ENCODE data around the gene KIAA1328.
"Not testable (repeated sequence)": the region's sequence is repeated elsewhere in the genome, so short reads cannot be mapped to it uniquely, and the experiment has no call there.

DNA sequence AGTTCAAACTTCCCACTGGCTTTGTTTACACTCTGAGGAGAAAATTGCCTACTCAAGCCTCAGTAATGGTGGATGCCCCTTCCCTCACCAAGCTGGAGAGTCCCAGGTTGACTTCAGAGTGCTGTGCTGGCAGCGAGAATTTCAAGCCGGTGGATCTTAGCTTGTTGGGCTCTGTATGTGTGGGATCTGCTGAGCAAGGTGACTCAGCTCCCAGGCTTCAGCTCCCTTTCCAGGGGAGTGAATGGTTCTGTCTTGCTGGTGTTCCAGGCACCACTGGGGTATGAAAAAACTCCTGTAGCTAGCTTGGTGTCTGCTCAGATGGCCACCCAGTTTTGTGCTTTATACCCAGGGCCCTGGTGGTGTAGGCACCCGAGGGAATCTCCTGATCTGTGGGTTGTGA lies 50.9 kb downstream of the KIAA1328 start:
- TF ChIP-seq, protein P1, sequence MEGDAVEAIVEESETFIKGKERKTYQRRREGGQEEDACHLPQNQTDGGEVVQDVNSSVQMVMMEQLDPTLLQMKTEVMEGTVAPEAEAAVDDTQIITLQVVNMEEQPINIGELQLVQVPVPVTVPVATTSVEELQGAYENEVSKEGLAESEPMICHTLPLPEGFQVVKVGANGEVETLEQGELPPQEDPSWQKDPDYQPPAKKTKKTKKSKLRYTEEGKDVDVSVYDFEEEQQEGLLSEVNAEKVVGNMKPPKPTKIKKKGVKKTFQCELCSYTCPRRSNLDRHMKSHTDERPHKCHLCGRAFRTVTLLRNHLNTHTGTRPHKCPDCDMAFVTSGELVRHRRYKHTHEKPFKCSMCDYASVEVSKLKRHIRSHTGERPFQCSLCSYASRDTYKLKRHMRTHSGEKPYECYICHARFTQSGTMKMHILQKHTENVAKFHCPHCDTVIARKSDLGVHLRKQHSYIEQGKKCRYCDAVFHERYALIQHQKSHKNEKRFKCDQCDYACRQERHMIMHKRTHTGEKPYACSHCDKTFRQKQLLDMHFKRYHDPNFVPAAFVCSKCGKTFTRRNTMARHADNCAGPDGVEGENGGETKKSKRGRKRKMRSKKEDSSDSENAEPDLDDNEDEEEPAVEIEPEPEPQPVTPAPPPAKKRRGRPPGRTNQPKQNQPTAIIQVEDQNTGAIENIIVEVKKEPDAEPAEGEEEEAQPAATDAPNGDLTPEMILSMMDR (IDR thresholded peaks at IDR 0.05), result not testable (repeated sequence)
- not testable (repeated sequence) for TF ChIP-seq POLR2AphosphoS5 (IDR thresholded peaks at IDR 0.05; ENCODE audit: low read depth, low read length)
